Measurements from ENCODE around the gene COL23A1.

Gene COL23A1

GRCh38 chr5:178350361-178351220, 239.6 kb downstream of the COL23A1 start:
- DNase-seq = no peak

GRCh38 chr5:178349625-178350353, 240.4 kb downstream of the COL23A1 start:
- DNase-seq = no peak

DNA sequence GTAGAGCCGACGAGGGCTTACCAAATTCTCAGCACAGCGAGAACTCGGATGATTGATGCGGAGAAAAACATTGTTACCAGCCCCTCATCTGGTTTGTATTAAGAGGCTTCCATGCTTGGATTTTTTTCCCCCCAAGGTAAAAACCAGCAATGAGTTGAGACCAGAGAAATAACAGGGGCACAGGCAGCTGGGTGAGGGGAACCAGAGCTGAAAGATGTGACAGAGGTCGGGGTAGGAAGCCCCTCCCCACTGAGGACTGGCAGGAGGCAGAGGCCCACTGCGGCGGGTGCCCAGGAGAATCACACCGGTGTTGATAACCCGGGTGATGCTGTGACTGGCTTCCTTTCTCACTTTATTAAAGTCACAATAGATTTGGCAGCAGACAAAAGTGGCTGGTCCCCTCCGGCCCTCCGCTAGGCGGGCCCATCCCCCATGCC, 241.1 kb downstream of the COL23A1 start:
- DNase-seq = no peak

- DNase-seq = no peak
Measured at GRCh38 chr5:178348356-178349074, 241.7 kb downstream of the COL23A1 start.

DNA sequence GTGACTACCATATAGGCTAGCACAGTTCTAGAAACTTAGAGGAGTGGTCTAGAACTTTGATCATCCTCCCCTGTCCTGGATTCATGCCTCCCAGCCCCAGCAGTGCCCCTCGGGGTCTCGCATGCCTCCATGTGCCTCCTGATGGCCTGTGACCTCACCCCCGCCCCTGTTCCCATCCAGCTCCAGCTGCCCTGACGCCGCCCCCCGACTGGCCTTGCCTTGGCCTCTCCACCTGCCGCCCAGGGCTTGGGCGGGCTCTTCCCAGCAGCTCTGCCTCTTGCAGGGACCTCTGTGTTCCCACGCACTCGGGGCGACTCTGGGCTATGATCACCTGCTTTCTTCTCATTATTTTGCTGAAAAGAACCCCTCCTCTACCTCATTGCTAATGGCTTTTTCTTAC, 242.2 kb downstream of the COL23A1 start:
- no peak for DNase-seq

DNA sequence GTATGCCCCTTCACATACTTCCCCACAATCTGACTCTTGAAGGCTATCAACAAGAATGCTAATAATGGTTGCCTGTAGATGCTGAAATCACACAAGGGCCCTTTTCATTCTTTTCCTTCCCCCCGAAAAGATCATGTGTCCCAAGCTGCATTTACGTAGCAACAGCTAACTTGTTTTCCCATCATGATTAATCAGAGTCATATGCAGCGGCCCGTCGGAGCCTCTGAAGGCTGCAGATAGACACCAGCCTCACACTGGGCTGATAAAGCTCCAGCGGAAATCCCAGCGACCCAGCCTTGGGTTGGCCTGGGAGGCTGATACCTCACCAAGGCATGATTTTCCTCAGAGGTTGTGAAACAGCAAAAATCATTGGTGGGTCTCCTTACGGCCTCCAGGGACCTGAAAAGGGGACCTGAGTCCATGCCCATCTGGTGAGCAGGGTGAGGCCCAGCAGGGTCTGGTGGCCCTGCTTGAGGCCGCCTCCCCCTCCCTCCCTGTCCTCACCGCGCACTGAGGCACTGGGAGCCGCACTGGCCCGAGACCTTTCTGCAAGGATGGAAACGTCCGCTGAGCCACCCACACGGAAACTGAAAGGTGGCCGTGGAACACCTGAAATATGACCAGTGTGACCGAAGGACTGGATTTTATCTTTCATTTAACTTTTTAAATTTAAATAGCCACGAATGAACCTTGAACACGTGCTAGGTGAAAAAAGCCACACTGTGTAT, 243.4 kb downstream of the COL23A1 start:
- no peak for DNase-seq

DNA sequence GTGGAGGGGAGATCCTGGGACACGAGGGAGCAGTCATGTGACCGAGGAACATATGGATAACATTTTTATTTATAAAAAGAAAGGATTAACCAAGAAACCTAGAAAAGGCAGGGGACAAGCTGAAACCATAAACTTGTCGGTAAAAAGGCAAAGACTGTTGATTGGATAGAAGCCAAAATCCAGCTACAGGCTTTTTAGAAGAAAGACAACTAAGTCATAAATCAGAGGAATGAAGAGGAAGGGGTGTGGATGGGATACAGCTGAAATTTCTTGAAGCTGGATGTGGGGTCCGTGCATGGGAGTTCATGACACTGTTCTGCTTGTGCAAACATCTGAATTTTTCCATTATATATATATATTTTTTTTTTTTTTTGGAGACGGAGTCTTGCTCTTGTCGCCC, 246.9 kb downstream of the COL23A1 start:
- DNase-seq = no peak

- DNase-seq = no peak
Measured at GRCh38 chr5:178341851-178342140, 248.4 kb downstream of the COL23A1 start.

GRCh38 chr5:178341091-178341850, 248.9 kb downstream of the COL23A1 start:
- no peak for DNase-seq

DNA sequence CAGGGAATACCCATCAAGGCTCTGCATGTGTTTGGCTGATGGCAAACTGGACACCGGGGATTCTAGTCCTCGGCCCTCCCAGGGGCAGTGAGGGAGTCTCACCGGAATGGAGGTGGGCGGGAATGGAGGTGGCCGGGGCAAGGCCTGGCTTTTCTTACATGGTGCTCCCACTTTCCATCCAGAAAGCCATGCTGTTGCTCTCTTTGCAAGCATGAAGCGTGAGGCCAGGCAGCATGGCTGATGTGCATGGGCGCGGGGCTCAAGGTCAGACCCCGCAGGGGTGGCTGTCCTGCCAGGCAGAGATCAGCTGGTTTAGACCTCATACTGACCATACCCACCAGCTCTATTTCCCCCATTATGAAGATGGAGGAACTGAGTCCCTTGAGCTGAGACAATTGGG, 249.6 kb downstream of the COL23A1 start:
- DNase-seq = no peak

- DNase-seq = no peak
Measured at GRCh38 chr5:178340187-178340586, 250.0 kb downstream of the COL23A1 start.

GRCh38 chr5:178339272-178339671, 250.9 kb downstream of the COL23A1 start:
- DNase-seq = no peak

GRCh38 chr5:178338750-178339144, 251.4 kb downstream of the COL23A1 start:
- no peak for DNase-seq

- no peak for DNase-seq
Measured at GRCh38 chr5:178338126-178338749, 252.0 kb downstream of the COL23A1 start.

GRCh38 chr5:178337334-178337741, 252.9 kb downstream of the COL23A1 start:
- no peak for DNase-seq

DNA sequence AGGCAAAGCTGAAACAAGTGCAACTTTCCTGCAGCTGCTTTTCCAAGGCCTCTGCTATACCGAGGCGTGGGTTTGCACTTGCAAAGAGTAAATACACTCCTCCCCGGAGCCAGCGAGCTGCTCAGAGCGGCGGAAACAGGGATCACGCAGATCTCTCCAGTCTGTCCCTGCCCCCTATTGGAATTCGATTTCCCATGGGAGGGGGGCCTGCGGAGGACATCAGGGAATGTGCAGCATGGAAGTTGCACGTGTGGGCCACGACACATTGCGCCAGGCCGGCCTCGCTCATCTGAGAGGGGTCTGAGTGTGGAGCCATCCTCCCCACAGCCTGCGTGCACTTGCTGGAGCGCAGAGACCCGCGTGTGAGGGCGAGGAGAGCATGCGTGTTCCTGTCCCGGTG, 253.3 kb downstream of the COL23A1 start:
- no peak for DNase-seq

GRCh38 chr5:178335302-178336030, 254.7 kb downstream of the COL23A1 start:
- DNase-seq = no peak

- no peak for DNase-seq
Measured at GRCh38 chr5:178334861-178335260, 255.3 kb downstream of the COL23A1 start.

GRCh38 chr5:178333821-178334481, 256.2 kb downstream of the COL23A1 start:
- no peak for DNase-seq

DNA sequence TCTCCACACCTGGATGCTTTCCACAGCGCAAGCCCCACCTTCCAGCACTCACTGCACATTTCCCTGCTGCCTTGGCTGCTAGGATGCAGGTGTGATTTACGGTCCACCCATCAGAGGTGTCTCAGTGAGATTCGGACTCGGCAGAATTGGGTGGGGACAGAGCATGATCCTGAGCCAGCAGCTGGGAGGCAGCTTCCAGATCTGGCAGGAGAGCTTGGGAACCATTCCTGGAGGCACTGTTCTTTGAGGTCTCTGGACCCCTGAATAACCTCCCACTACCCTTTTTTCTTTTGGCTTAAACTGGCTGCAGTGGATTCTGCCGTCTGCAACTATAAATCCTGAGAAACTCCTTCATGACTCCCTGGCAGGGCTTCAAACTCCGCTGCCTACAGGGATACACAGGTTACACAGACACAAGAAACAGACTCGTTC, 258.0 kb downstream of the COL23A1 start:
- DNase-seq = no peak
